Measurements from ENCODE around the gene FUNDC2. TPM values are rescaled to one million over a fixed set of nuclear protein-coding genes. Genes with fewer than 3 reads are reported as not detected.

Gene FUNDC2
- total RNA-seq, 6 donors from 2014 or later = 18.3 to 93.9 (median 50.2) TPM

DNA sequence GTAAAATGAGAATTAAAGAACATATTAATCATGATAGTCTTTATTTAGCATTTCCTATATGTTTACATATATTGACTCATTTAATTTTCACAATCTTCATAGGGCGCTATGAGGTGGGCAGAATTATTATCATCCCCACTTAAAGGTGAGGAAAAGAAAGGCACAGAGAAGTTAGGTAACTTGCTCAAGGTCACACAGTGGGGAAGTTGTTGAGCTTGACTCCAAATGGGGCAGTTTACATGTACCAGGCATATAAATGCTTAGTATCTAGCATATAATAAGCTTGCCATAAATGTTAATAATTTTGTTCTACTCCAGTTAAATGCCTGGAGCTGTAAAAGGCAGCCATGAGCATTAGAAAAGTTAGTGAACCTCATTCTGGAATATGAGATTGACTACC lies 42.8 kb downstream of the FUNDC2 start:
- H3K36me3 ChIP-seq = no peaks in the 10 kb centered on the region
- 74 to 100% methylated on average over 1 of the region's 1 CpG for WGBS, 2 donors
- H3K4me3 ChIP-seq = peak overlapping the region in 1 of 4 donors; percentile 60
- no peaks in the 10 kb centered on the region for H3K27me3 ChIP-seq
- ATAC-seq (ENCODE audit: low FRiP score in 2 of 2) (no peak), DNase-seq (no peak)
- H3K27ac ChIP-seq = no peak overlapping the region
- H3K9me3 ChIP-seq = no peaks in the 10 kb centered on the region
- H3K4me1 ChIP-seq = peaks cover 0 to 9% (median 5%) of the 10 kb centered on the region in 4 donors
- no peak for TF ChIP-seq POLR2AphosphoS5 (IDR thresholded peaks at IDR 0.05)

DNA sequence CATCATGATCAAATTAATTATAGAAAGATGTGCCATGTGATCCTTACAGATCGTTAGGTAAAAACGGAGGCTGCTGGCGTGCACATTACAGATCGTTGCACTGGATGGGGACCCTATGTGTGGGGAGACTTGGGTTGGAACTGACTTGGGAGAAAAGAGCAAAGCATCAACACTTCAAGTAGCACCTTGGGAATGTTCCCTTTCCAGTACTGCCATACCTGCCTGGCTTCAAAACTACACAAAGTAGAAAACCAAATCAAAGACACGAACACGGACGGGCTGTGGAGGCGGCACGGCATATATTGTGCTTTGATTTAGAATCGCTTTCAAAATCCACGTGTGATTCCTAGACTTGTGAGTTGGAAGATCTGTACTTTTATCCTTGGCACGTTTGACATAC lies 43.4 kb downstream of the FUNDC2 start:
- DNase-seq (no peak), ATAC-seq (ENCODE audit: low FRiP score in 2 of 2) (no peak)
- Histone ChIP-seq H3K27ac (peak overlapping the region in 1 of 4 donors; percentile 91), H3K9me3 (no peaks in the 10 kb centered on the region), H3K4me3 (peak overlapping the region in 3 of 4 donors; percentile 60 to 67 (median 60)), H3K4me1 (peaks cover 0 to 9% (median 5%) of the 10 kb centered on the region in 4 donors), H3K36me3 (no peaks in the 10 kb centered on the region), H3K27me3 (no peaks in the 10 kb centered on the region)
- TF ChIP-seq EP300 (IDR thresholded peaks at IDR 0.05) = no peak
- TF ChIP-seq, protein P1, sequence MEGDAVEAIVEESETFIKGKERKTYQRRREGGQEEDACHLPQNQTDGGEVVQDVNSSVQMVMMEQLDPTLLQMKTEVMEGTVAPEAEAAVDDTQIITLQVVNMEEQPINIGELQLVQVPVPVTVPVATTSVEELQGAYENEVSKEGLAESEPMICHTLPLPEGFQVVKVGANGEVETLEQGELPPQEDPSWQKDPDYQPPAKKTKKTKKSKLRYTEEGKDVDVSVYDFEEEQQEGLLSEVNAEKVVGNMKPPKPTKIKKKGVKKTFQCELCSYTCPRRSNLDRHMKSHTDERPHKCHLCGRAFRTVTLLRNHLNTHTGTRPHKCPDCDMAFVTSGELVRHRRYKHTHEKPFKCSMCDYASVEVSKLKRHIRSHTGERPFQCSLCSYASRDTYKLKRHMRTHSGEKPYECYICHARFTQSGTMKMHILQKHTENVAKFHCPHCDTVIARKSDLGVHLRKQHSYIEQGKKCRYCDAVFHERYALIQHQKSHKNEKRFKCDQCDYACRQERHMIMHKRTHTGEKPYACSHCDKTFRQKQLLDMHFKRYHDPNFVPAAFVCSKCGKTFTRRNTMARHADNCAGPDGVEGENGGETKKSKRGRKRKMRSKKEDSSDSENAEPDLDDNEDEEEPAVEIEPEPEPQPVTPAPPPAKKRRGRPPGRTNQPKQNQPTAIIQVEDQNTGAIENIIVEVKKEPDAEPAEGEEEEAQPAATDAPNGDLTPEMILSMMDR (IDR thresholded peaks at IDR 0.05) = no peak
- no peak for TF ChIP-seq POLR2A (IDR thresholded peaks at IDR 0.05)
- no peak for TF ChIP-seq POLR2AphosphoS5 (IDR thresholded peaks at IDR 0.05)
- 6 to 40% methylated on average over 12 of the region's 12 CpGs for WGBS, 2 donors

DNA sequence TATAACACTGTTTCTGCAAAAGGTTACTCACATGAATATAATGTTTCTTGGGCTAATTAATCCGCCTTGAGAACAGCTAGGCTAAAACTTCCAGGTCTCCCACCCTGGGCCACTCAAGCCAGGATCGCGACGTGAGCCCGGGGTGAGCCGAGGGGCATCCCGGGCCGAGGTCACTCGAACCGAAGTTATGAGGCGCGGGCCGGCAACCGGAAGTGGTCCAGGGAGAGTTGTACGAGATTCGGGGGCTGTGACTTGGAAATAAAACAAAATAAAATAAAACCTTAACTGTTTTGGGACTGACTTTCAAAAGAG lies 44.0 kb downstream of the FUNDC2 start:
- Histone ChIP-seq H3K9me3 (no peaks in the 10 kb centered on the region), H3K27ac (peak overlapping the region; percentile 86 to 91 (median 88)), H3K4me3 (peak overlapping the region in 3 of 4 donors; percentile 60 to 67 (median 60)), H3K4me1 (peaks cover 0 to 9% (median 5%) of the 10 kb centered on the region in 4 donors), H3K27me3 (no peaks in the 10 kb centered on the region), H3K36me3 (no peaks in the 10 kb centered on the region)
- ATAC-seq (ENCODE audit: low FRiP score in 2 of 2) (peak in 1 of 2 donors; percentile 38), DNase-seq (no peak)
- WGBS, 2 donors = 41% methylated on average over 16 of the region's 16 CpGs; no CpG with 5 or more reads in 1 of the 2 donors
- no peak for TF ChIP-seq POLR2AphosphoS5 (IDR thresholded peaks at IDR 0.05)
- TF ChIP-seq, protein P1 (IDR thresholded peaks at IDR 0.05) = no peak
- TF ChIP-seq POLR2A (IDR thresholded peaks at IDR 0.05) = no peak
- no peak for TF ChIP-seq EP300 (IDR thresholded peaks at IDR 0.05)

DNA sequence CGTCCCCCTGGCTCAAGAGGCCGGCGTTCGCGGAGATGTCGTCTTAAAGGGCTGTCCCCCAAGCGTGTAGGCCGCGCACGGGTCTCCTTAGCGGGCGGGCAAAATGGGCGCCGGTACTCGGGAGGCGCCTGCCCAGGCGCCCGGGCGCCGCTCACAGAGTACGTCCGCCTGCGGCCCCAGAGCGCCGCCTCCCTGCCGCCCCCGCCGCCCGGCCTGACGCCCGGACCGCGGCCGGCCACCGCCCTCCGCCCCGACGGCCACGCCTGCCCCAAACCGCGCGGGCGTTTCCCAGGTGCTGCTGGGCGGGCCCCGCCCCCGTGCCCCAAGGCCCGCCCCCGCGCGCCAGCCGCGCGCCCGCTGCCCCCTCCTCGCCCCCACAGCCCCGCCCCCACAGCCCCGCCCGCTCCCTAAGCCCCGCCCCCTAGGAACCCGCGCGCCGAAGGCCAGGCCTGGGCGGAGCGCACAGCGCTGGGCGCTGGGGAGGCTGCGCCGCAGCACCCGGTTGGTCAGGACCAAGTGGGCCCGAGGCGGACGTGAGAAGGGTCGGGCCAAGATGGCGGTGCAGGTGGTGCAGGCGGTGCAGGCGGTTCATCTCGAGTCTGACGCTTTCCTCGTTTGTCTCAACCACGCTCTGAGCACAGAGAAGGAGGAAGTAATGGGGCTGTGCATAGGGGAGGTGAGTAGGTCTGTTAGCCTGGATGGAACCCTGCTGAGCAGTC lies 44.5 kb downstream of the FUNDC2 start, which contains the start of the genes BRCC3, CMC4 and MTCP1:
BRCC3 (plus strand) TSS at position 534 of the 719 bp plus-strand sequence; CDS start at position 554, 20 bp downstream.
CMC4 (minus strand) TSS at position 162 of the 719 bp plus-strand sequence. CDS start 7,113 bp downstream, outside the sequence.
MTCP1 (minus strand) TSS at position 162 of the 719 bp plus-strand sequence. CDS start 5,126 bp downstream, outside the sequence.
- 0 to 41% methylated on average over 13 to 66 of the region's 81 CpGs for WGBS, 2 donors
- no peaks in the 10 kb centered on the region for H3K36me3 ChIP-seq
- H3K4me3 ChIP-seq = peak within 1 kb of the TSS; percentile 42 to 71 (median 64)
- H3K9me3 ChIP-seq = no peaks in the 10 kb centered on the region
- no peaks in the 10 kb centered on the region for H3K27me3 ChIP-seq
- TF ChIP-seq POLR2A (IDR thresholded peaks at IDR 0.05) (peak in 3 of 4 donors; percentile 43 to 70 (median 46)), POLR2AphosphoS5 (IDR thresholded peaks at IDR 0.05) (peak; percentile 51 to 57)
- TF ChIP-seq, protein P1 (IDR thresholded peaks at IDR 0.05) = no peak
- H3K4me1 ChIP-seq = peaks cover 0 to 9% (median 5%) of the 10 kb centered on the region in 4 donors
- H3K27ac ChIP-seq = peak within 1 kb of the TSS; percentile 86 to 91 (median 88)
- DNase-seq (peak; percentile 85 to 95), ATAC-seq (ENCODE audit: low FRiP score in 2 of 2) (peak; percentile 95 to 97)

DNA sequence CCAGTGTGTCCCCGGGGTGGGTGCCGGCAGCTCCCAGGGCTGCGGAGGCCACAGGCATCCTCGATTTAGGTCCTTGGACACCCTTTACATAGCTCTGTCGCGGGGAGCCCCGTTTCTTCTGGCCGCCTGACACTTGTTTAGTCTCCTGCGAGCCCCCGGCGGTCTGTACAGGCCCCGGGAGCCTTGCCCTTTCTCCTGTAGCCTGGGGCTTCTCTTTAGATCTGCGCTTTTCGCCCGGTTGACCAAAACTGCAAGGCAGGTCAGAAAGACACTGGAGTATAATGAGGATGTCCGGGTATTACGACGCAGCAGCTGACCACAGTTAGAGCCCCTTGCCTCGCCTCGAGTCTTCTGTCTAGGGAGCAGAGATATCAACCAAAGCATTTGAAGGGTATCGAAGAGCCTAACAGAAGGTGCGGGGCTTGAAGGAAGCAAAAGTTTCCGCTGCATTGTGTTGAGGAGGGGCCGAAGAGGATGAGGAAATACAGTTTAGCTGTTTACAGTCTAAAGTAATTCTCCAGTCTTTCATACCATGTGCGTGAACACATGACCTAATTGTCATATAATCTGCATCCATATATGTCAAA lies 45.1 kb downstream of the FUNDC2 start:
- H3K27ac ChIP-seq = peak overlapping the region; percentile 83 to 91 (median 86)
- peaks cover 0 to 9% (median 5%) of the 10 kb centered on the region in 4 donors for H3K4me1 ChIP-seq
- WGBS, 2 donors = 6 to 41% methylated on average over 2 to 25 of the region's 25 CpGs
- ATAC-seq (ENCODE audit: low FRiP score in 2 of 2) = no peak
- H3K36me3 ChIP-seq = no peaks in the 10 kb centered on the region
- no peaks in the 10 kb centered on the region for H3K27me3 ChIP-seq
- TF ChIP-seq EP300 (IDR thresholded peaks at IDR 0.05) = no peak
- DNase-seq = peak in 1 of 2 donors; percentile 24
- no peaks in the 10 kb centered on the region for H3K9me3 ChIP-seq
- peak overlapping the region; percentile 42 to 71 (median 64) for H3K4me3 ChIP-seq
